Measurements from ENCODE around the gene DAPK2. TPM values are rescaled to one million over a fixed set of nuclear protein-coding genes. Genes with fewer than 3 reads are reported as not detected.

DAPK2 gene
- total and polyA plus RNA-seq, 2 donors (not counting 1 experiment from before 2014, with no cell fraction given) = 14.4 to 21.4 TPM

DNA sequence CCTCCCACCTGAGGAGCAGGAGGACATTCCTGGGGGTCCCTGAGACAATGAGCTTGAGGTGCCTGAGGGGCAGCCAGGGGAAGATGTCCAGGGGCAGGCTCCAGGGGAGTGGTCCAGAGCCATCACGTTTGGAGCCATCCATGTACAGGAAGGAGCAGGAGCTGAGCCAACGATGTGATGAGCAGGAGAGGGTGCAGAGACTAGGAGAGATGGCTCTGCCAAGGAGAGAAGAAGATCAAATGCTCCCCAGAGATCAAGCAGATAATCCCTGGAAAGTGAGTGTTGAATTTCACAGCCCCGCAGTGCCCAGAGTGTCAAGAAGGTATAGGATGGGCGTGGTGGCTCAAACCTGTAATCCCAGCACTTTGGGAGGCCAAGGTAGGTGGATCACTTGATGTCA lies 114.7 kb downstream of the DAPK2 start:
- Histone ChIP-seq H3K9ac (ENCODE audit: insufficient read depth, low read length) (no peak overlapping the region), H3K36me3 (ENCODE audit: control insufficient read depth, insufficient read depth, low read length) (no peaks in the 10 kb centered on the region), H3K9me3 (ENCODE audit: control insufficient read depth, insufficient read depth, low read depth, low read length) (no peaks in the 10 kb centered on the region), H4K20me1 (ENCODE audit: control insufficient read depth, extremely low read depth, insufficient read depth, low read length) (no peaks in the 10 kb centered on the region), H3K27me3 (ENCODE audit: control insufficient read depth, insufficient read depth, low read length) (no peaks in the 10 kb centered on the region), H3K4me1 (ENCODE audit: control insufficient read depth, extremely low read depth, insufficient read depth, low read length) (no peaks in the 10 kb centered on the region), H2AFZ (ENCODE audit: low read length) (no peak overlapping the region), H3K27ac (ENCODE audit: insufficient read depth, low read length) (no peak overlapping the region), H3K4me2 (ENCODE audit: extremely low read depth, insufficient read depth, low read length) (no peak overlapping the region), H3K79me2 (ENCODE audit: control insufficient read depth, insufficient read depth, low read length) (no peaks in the 10 kb centered on the region), H3K4me3 (replicated peaks in 1 of 4; ENCODE audit: control extremely low read depth in 1 of 4, insufficient read depth in 1 of 4, low read depth in 3 of 4, low read length in 4 of 4) (no peak overlapping the region)
- no peak for DNase-seq (ENCODE audit: low read depth in 2 of 2)
- no peak for TF ChIP-seq EZH2 (IDR thresholded peaks at IDR 0.05; ENCODE audit: low read length, missing control alignments)
- TF ChIP-seq, protein P1, sequence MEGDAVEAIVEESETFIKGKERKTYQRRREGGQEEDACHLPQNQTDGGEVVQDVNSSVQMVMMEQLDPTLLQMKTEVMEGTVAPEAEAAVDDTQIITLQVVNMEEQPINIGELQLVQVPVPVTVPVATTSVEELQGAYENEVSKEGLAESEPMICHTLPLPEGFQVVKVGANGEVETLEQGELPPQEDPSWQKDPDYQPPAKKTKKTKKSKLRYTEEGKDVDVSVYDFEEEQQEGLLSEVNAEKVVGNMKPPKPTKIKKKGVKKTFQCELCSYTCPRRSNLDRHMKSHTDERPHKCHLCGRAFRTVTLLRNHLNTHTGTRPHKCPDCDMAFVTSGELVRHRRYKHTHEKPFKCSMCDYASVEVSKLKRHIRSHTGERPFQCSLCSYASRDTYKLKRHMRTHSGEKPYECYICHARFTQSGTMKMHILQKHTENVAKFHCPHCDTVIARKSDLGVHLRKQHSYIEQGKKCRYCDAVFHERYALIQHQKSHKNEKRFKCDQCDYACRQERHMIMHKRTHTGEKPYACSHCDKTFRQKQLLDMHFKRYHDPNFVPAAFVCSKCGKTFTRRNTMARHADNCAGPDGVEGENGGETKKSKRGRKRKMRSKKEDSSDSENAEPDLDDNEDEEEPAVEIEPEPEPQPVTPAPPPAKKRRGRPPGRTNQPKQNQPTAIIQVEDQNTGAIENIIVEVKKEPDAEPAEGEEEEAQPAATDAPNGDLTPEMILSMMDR (conservative IDR thresholded peaks at IDR 0.05 in 1 of 2, IDR thresholded peaks at IDR 0.05 in 1 of 2; ENCODE audit: low read depth in 1 of 2, low read length in 2 of 2) = no peak

DNA sequence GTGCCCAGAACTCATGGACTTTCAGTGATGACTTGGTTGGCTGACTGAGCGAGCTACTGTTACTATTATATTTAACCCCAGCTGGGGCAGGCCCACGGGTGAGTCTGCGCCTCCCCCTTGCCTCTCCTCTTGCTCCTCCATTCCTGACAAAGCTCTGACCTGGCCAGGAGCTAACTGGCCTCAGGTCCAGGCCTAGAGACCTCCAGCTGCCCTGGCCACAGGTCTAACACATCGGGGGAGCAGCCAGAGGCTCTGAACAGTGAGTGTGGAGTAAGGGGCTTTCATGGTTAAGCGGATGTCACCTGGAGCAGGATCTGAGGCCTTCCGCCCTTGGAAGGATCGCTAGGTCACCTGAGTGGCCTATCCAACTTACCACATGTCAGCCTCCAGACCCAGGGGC lies 116.3 kb downstream of the DAPK2 start:
- Histone ChIP-seq H3K9me3 (ENCODE audit: control insufficient read depth, insufficient read depth, low read depth, low read length) (no peaks in the 10 kb centered on the region), H3K4me2 (ENCODE audit: extremely low read depth, insufficient read depth, low read length) (no peak overlapping the region), H4K20me1 (ENCODE audit: control insufficient read depth, extremely low read depth, insufficient read depth, low read length) (no peaks in the 10 kb centered on the region), H3K4me1 (ENCODE audit: control insufficient read depth, extremely low read depth, insufficient read depth, low read length) (no peaks in the 10 kb centered on the region), H3K27me3 (ENCODE audit: control insufficient read depth, insufficient read depth, low read length) (peaks cover 3% of the 10 kb centered on the region), H3K4me3 (replicated peaks in 1 of 4; ENCODE audit: control extremely low read depth in 1 of 4, insufficient read depth in 1 of 4, low read depth in 3 of 4, low read length in 4 of 4) (no peak overlapping the region), H2AFZ (ENCODE audit: low read length) (no peak overlapping the region), H3K27ac (ENCODE audit: insufficient read depth, low read length) (no peak overlapping the region), H3K9ac (ENCODE audit: insufficient read depth, low read length) (no peak overlapping the region), H3K79me2 (ENCODE audit: control insufficient read depth, insufficient read depth, low read length) (no peaks in the 10 kb centered on the region), H3K36me3 (ENCODE audit: control insufficient read depth, insufficient read depth, low read length) (no peaks in the 10 kb centered on the region)
- DNase-seq (ENCODE audit: low read depth in 2 of 2) = no peak
- TF ChIP-seq, protein P1 (conservative IDR thresholded peaks at IDR 0.05 in 1 of 2, IDR thresholded peaks at IDR 0.05 in 1 of 2; ENCODE audit: low read depth in 1 of 2, low read length in 2 of 2) = no peak
- no peak for TF ChIP-seq EZH2 (IDR thresholded peaks at IDR 0.05; ENCODE audit: low read length, missing control alignments)

DNA sequence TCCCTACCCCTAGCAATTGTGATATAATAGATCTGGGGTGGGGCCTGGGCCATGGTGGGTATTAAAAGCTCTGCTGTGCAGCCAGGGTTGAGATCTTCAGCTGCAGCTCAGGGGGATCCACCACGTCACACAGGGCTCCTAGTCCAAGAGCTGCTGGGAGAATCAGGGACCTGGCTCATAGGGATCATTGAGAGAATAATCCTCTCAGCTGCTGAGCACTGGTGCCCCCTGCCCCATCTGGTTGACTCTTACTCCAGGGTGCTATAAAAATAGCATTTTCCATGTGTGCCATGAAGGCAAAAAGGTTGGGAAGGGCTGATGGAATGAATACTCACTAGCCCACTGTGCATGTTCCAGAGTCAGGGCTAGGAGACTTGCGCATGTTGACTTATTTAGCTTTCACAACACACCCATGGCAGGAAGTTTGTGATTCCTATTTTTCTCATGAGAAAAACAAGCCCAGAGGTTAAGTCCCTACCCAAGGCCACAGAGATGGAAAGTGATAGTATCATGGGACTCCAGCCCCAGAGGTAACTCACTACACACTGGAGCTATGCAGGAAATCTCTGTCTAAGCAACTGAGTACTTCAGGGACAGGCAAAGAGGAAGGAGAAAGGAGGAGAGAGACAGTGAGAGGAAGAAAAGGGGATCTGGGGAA lies 118.0 kb downstream of the DAPK2 start:
- no peaks in the 10 kb centered on the region for H3K79me2 ChIP-seq (ENCODE audit: control insufficient read depth, insufficient read depth, low read length)
- H3K4me3 ChIP-seq (replicated peaks in 1 of 4; ENCODE audit: control extremely low read depth in 1 of 4, insufficient read depth in 1 of 4, low read depth in 3 of 4, low read length in 4 of 4) = no peak overlapping the region
- no peak for DNase-seq (ENCODE audit: low read depth in 2 of 2)
- H3K9ac ChIP-seq (ENCODE audit: insufficient read depth, low read length) = no peak overlapping the region
- H2AFZ ChIP-seq (ENCODE audit: low read length) = no peak overlapping the region
- H3K9me3 ChIP-seq (ENCODE audit: control insufficient read depth, insufficient read depth, low read depth, low read length) = no peaks in the 10 kb centered on the region
- H4K20me1 ChIP-seq (ENCODE audit: control insufficient read depth, extremely low read depth, insufficient read depth, low read length) = no peaks in the 10 kb centered on the region
- H3K36me3 ChIP-seq (ENCODE audit: control insufficient read depth, insufficient read depth, low read length) = no peaks in the 10 kb centered on the region
- no peaks in the 10 kb centered on the region for H3K4me1 ChIP-seq (ENCODE audit: control insufficient read depth, extremely low read depth, insufficient read depth, low read length)
- H3K27me3 ChIP-seq (ENCODE audit: control insufficient read depth, insufficient read depth, low read length) = peaks cover 3% of the 10 kb centered on the region
- TF ChIP-seq, protein P1 (conservative IDR thresholded peaks at IDR 0.05 in 1 of 2, IDR thresholded peaks at IDR 0.05 in 1 of 2; ENCODE audit: low read depth in 1 of 2, low read length in 2 of 2) = no peak
- no peak for TF ChIP-seq EZH2 (IDR thresholded peaks at IDR 0.05; ENCODE audit: low read length, missing control alignments)
- H3K27ac ChIP-seq (ENCODE audit: insufficient read depth, low read length) = no peak overlapping the region
- H3K4me2 ChIP-seq (ENCODE audit: extremely low read depth, insufficient read depth, low read length) = no peak overlapping the region

Data from fibroblast of lung (primary cell).